Glutamatergic neuron (in vitro differentiated cells): Measurements from ENCODE around the gene SIDT1. TPM values are rescaled to one million over a fixed set of nuclear protein-coding genes. Genes with fewer than 3 reads are reported as not detected.
A peak's percentile ranks its signal among the peaks of the same experiment; 100 is the strongest.

Experiments
- DNase-seq: peaks from one replicate; pipeline ENCODE4 v3.0.0; 2022
- H3K27ac Mint-ChIP-seq: one replicate; pipeline ENCODE4 v1.8.0; 2020; ENCODE audit warnings: mild to moderate bottlenecking, mixed read lengths, inconsistent platforms; ENCODE audit not compliant: unreplicated experiment
- H3K27me3 Mint-ChIP-seq: one replicate; pipeline ENCODE4 v1.8.0; 2020; ENCODE audit warnings: mild to moderate bottlenecking, moderate library complexity, mixed read lengths, inconsistent platforms; ENCODE audit not compliant: unreplicated experiment
- H3K36me3 Mint-ChIP-seq: one replicate; pipeline ENCODE4 v1.8.0; 2020; ENCODE audit warnings: mild to moderate bottlenecking, mixed read lengths, inconsistent platforms; ENCODE audit not compliant: unreplicated experiment
- H3K4me1 Mint-ChIP-seq: one replicate; pipeline ENCODE4 v1.8.0; 2020; ENCODE audit warnings: mild to moderate bottlenecking, low read depth, mixed read lengths, inconsistent platforms; ENCODE audit not compliant: unreplicated experiment
- H3K4me3 Mint-ChIP-seq: one replicate; pipeline ENCODE4 v1.8.0; 2020; ENCODE audit warnings: mild to moderate bottlenecking, mixed read lengths, inconsistent platforms; ENCODE audit not compliant: unreplicated experiment
- H3K9me3 Mint-ChIP-seq: one replicate; pipeline ENCODE4 v1.8.0; 2020; ENCODE audit warnings: mild to moderate bottlenecking, moderate library complexity, mixed read lengths, inconsistent platforms; ENCODE audit not compliant: unreplicated experiment
- CTCF ChIP-seq: fragments of 200-600 bp; sonication (generic); IDR thresholded peaks from one replicate; pipeline ENCODE4 v1.5.0; 2021; ENCODE audit not compliant: partially characterized antibody, unreplicated experiment
- total RNA-seq: library from RNA; stranded (reverse); fragmentation: NEBNext Ultra II Directional; extraction: Animal tissue kit (Norgen Biotek cat#: 25700); gene quantifications from one replicate; pipeline ENCODE4 v1.2.1, GENCODE V29; 2021; ENCODE audit not compliant: unreplicated experiment

SIDT1 gene
- total RNA-seq, 1 donor from 2014 or later = not detected

GRCh38 chr3:113626503-113627371 is 94.4 kb downstream of the SIDT1 start:
- Mint-ChIP-seq H3K4me1 (peaks cover 7% of the 10 kb centered on the region), H3K9me3 (peaks cover 1% of the 10 kb centered on the region), H3K36me3 (no peaks in the 10 kb centered on the region), H3K27ac (no peak overlapping the region), H3K27me3 (no peaks in the 10 kb centered on the region), H3K4me3 (no peak overlapping the region)
- peak; percentile 47 for DNase-seq
- peak; percentile 71 for TF ChIP-seq CTCF

GRCh38 chr3:113628316-113628715 is 96.0 kb downstream of the SIDT1 start:
- Mint-ChIP-seq H3K27me3 (no peaks in the 10 kb centered on the region), H3K4me1 (peaks cover 7% of the 10 kb centered on the region), H3K27ac (no peak overlapping the region), H3K4me3 (no peak overlapping the region), H3K36me3 (no peaks in the 10 kb centered on the region), H3K9me3 (peaks cover 1% of the 10 kb centered on the region)
- no peak for TF ChIP-seq CTCF
- DNase-seq = no peak

GRCh38 chr3:113628788-113629187 is 96.4 kb downstream of the SIDT1 start:
- Mint-ChIP-seq H3K9me3 (peaks cover 1% of the 10 kb centered on the region), H3K36me3 (no peaks in the 10 kb centered on the region), H3K4me1 (peaks cover 7% of the 10 kb centered on the region), H3K4me3 (no peak overlapping the region), H3K27me3 (peaks cover 2% of the 10 kb centered on the region), H3K27ac (no peak overlapping the region)
- no peak for DNase-seq
- no peak for TF ChIP-seq CTCF

- peaks cover 7% of the 10 kb centered on the region for H3K4me1 Mint-ChIP-seq
- peaks cover 1% of the 10 kb centered on the region for H3K9me3 Mint-ChIP-seq
- peak overlapping the region; percentile 15 for H3K27ac Mint-ChIP-seq
- H3K4me3 Mint-ChIP-seq = no peak overlapping the region
- DNase-seq = no peak
- H3K36me3 Mint-ChIP-seq = no peaks in the 10 kb centered on the region
- H3K27me3 Mint-ChIP-seq = peaks cover 2% of the 10 kb centered on the region
- TF ChIP-seq CTCF = no peak
Measured at GRCh38 chr3:113629584-113630421, 97.4 kb downstream of the SIDT1 start.
